DND-41 (cell line): ENCODE measurements around the gene FAM83D.

Experiments used
- EZH2 ChIP-seq: IDR thresholded peaks from 3 replicates; pipeline ENCODE4 v1.6.1; 2012; ENCODE audit warnings: borderline replicate concordance, low read depth, mild to moderate bottlenecking, moderate library complexity, low read length, inconsistent platforms; ENCODE audit not compliant: severe bottlenecking
- TF ChIP-seq, protein P1 (sequence below): IDR thresholded peaks from 2 replicates; pipeline ENCODE4 v1.5.1; 2012; ENCODE audit warnings: borderline replicate concordance, low read length, moderate library complexity, mild to moderate bottlenecking; ENCODE audit not compliant: poor library complexity, severe bottlenecking; ENCODE audit errors: extremely low read depth

GRCh38 chr20:38963745-38964144, 37.5 kb downstream of the FAM83D start:
- TF ChIP-seq, protein P1, sequence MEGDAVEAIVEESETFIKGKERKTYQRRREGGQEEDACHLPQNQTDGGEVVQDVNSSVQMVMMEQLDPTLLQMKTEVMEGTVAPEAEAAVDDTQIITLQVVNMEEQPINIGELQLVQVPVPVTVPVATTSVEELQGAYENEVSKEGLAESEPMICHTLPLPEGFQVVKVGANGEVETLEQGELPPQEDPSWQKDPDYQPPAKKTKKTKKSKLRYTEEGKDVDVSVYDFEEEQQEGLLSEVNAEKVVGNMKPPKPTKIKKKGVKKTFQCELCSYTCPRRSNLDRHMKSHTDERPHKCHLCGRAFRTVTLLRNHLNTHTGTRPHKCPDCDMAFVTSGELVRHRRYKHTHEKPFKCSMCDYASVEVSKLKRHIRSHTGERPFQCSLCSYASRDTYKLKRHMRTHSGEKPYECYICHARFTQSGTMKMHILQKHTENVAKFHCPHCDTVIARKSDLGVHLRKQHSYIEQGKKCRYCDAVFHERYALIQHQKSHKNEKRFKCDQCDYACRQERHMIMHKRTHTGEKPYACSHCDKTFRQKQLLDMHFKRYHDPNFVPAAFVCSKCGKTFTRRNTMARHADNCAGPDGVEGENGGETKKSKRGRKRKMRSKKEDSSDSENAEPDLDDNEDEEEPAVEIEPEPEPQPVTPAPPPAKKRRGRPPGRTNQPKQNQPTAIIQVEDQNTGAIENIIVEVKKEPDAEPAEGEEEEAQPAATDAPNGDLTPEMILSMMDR, result no peak
- no peak for TF ChIP-seq EZH2
